K562 (cell line): ENCODE data around the gene IL4R. TPM values are rescaled to one million over a fixed set of nuclear protein-coding genes. Genes with fewer than 3 reads are reported as not detected.

Source experiments
- ATAC-seq: fragments of 200-7000 bp; cut with Tn5 transposase; 3 replicates; pipeline ENCODE4 v1.9.1; 2020; ENCODE audit warnings: moderate library complexity
- BruUV-seq: library from RNA; stranded (reverse); fragments of 400-500 nt; replicated peaks from 2 replicates; lab custom pipeline; 2021; lab: Mats Ljungman, UMichigan
- CTCF ChIA-PET: fragments of 300-600 bp; formaldehyde crosslinking; extraction: SDS; loops from one replicate; lab custom pipeline; 2021; ENCODE audit warnings: low intra/inter-chr PET ratio; lab: Yijun Ruan, JAX
- POLR2A ChIA-PET: fragments of 300-600, 350-650 bp; sonication (Branson Sonifier 250); formaldehyde crosslinking; extraction: SDS; loops from one replicate; lab custom pipeline; 2021; ENCODE audit warnings: antibody characterized with exemption, inconsistent platforms; lab: Yijun Ruan, JAX
- DNase-seq, 4 experiments: peaks; one replicate each; pipeline versions ENCODE4 v3.0.0 to v3.0.0-alpha.2; 2011 to 2018; ENCODE audit warnings: low spot score in 3 of 4, mixed read lengths in 3 of 4; ENCODE audit errors: extremely low read depth in 1 of 4
- FAIRE-seq: peaks from 2 replicates; lab custom pipeline; 2011; peaks lifted over from hg19 to GRCh38; lab: Jason Lieb, UNC
- H2AFZ ChIP-seq: 2 replicates; pipeline ENCODE4 v1.6.0; 2011; ENCODE audit warnings: low read depth, low read length, control low read depth, inconsistent platforms
- H3K27ac ChIP-seq: fragments of 200-600 bp; 3 replicates; pipeline ENCODE4 v1.8.0; 2011; ENCODE audit warnings: low read depth, mild to moderate bottlenecking, control low read depth, inconsistent platforms, low read length, moderate library complexity, mixed read lengths; ENCODE audit errors: extremely low read depth
- H3K27me3 ChIP-seq, 2 experiments: fragments of 300-600 bp in 1 of 2; 2 replicates in 1 of 2; 3 replicates in 1 of 2; pipeline versions ENCODE4 v1.6.0 to v1.8.0; 2011; ENCODE audit warnings: inconsistent platforms in 2 of 2, low read length in 2 of 2, mild to moderate bottlenecking in 1 of 2, mixed read lengths in 1 of 2, moderate library complexity in 1 of 2; ENCODE audit not compliant: control insufficient read depth in 2 of 2, insufficient read depth in 2 of 2
- H3K36me3 ChIP-seq: fragments of 300-600 bp; 3 replicates; pipeline ENCODE4 v1.8.0; 2011; ENCODE audit warnings: mild to moderate bottlenecking, low read length, inconsistent platforms; ENCODE audit not compliant: control insufficient read depth, insufficient read depth
- H3K4me1 ChIP-seq, 2 experiments: fragments of 200-600 bp in 1 of 2; replicated peaks in 1 of 2; 2 replicates in 1 of 2; 3 replicates in 1 of 2; pipeline versions ENCODE4 v1.5.1 to v1.8.0; 2011; ENCODE audit warnings: inconsistent platforms in 2 of 2, low read length in 2 of 2, mild to moderate bottlenecking in 1 of 2, mixed read lengths in 1 of 2, moderate library complexity in 1 of 2; ENCODE audit not compliant: control insufficient read depth in 2 of 2, insufficient read depth in 2 of 2
- H3K4me2 ChIP-seq: 2 replicates; pipeline ENCODE4 v1.6.1; 2011; ENCODE audit warnings: low read length, control low read depth, inconsistent platforms, mixed read lengths; ENCODE audit not compliant: insufficient read depth
- H3K4me3 ChIP-seq: fragments of 200-600 bp; sonication (generic), shearing (Covaris generic); 2 replicates; pipeline ENCODE4 v1.5.1; 2016; ENCODE audit warnings: control low read depth, inconsistent platforms
- H3K79me2 ChIP-seq: fragments of 200-600 bp; 3 replicates; pipeline ENCODE4 v1.8.0; 2011; ENCODE audit warnings: low read length, inconsistent platforms; ENCODE audit not compliant: control insufficient read depth, insufficient read depth
- H3K9ac ChIP-seq, 2 experiments: 2 replicates each; pipeline versions ENCODE4 v1.6.0 to v1.6.1; 2011; ENCODE audit warnings: low read depth in 2 of 2, low read length in 2 of 2, control low read depth in 1 of 2, inconsistent platforms in 1 of 2, mild to moderate bottlenecking in 1 of 2, mixed read lengths in 1 of 2; ENCODE audit not compliant: insufficient read depth in 1 of 2
- H3K9me1 ChIP-seq: one replicate; pipeline ENCODE4 v1.6.0; 2011; ENCODE audit warnings: inconsistent platforms, mild to moderate bottlenecking, low read length, moderate library complexity; ENCODE audit not compliant: control insufficient read depth, insufficient read depth
- H3K9me3 ChIP-seq: replicated peaks from 2 replicates; pipeline ENCODE4 v1.5.1; 2011; ENCODE audit warnings: low read depth, low read length, inconsistent platforms; ENCODE audit not compliant: control insufficient read depth, insufficient read depth
- H4K20me1 ChIP-seq: replicated peaks from 2 replicates; pipeline ENCODE4 v1.6.1; 2011; ENCODE audit warnings: low read length, inconsistent platforms, mixed read lengths; ENCODE audit not compliant: control insufficient read depth, insufficient read depth
- MAFK ChIP-seq: IDR thresholded peaks from 2 replicates; pipeline ENCODE4 v1.6.1; 2011; ENCODE audit warnings: low read length, improper control_type of control experiment
- MED1 ChIP-seq: sonication (generic); formaldehyde crosslinking; IDR thresholded peaks from 2 replicates; pipeline ENCODE4 v1.8.1; 2023; ENCODE audit warnings: missing genetic modification reagents, borderline replicate concordance
- RBM25 ChIP-seq: fragments of 200-400 bp; formaldehyde crosslinking; IDR thresholded peaks from 2 replicates; pipeline ENCODE4 v1.6.1; 2018; ENCODE audit warnings: low read length, low read depth, moderate library complexity; ENCODE audit not compliant: severe bottlenecking
- VEZF1 ChIP-seq: fragments of 200-800 bp; sonication (Bioruptor generic); IDR thresholded peaks from 2 replicates; pipeline ENCODE4 v1.6.1; 2017; ENCODE audit warnings: missing genetic modification characterization, missing compliant biosample characterization
- WGBS: fragments of 100-300 bp; shearing (Covaris generic); methylation state at CpG from one replicate; pipeline ENCODE4 v1.1.6; 2016; ENCODE audit warnings: low coverage, mixed read lengths; ENCODE audit not compliant: insufficient coverage; ENCODE audit errors: missing lambda C conversion rate; 5-methylcytosine and 5-hydroxymethylcytosine counted together
- in situ Hi-C: fragments of 300-500 bp; cut with MboI; formaldehyde crosslinking; loops from 4 replicates; pipeline ENCODE4 v1.15.0; 2018; ENCODE audit warnings: inconsistent platforms, mixed read lengths
- intact Hi-C: fragments of 100-400 bp; cut with micrococcal nuclease; formaldehyde crosslinking; loops from 2 replicates; pipeline ENCODE4 v1.14.2; 2022
- polyA plus RNA-seq, 8 experiments: library from polyadenylated mRNA; depleted of rRNA in 4 of 8; stranded (reverse) in 5 of 8; unstranded in 3 of 8; fragments of >200 nt; fragmentation: Nextera tagmentation in 2 of 8; fragmentation: Illumina TruSeq in 1 of 8; extraction: Ambion mirVana in 2 of 8; extraction: Trizol in 1 of 8; gene quantifications; 2 replicates each; pipeline versions ENCODE4 v1.2.1 to v1.2.3, GENCODE V29; 2011 to 2014; ENCODE audit warnings: inconsistent platforms in 1 of 8, missing spikeins in 1 of 8
- total RNA-seq, 7 experiments: library from RNA; depleted of rRNA in 6 of 7; stranded (reverse); fragments of >200 nt in 6 of 7; fragmentation: Illumina TruSeq in 2 of 7; extraction: Trizol in 2 of 7; gene quantifications; 2 replicates each; pipeline versions ENCODE4 v1.2.1 to v1.2.3, GENCODE V29; 2011 to 2021; ENCODE audit warnings: low replicate concordance in 1 of 7

Gene IL4R
- total and polyA plus RNA-seq, 9 of the 15 experiments (the other 6 are each of a cell fraction or from before 2014, with no cell fraction given) = 0.17 to 5.8 (median 3.3) TPM

- TF ChIP-seq MED1 (CRISPR knock-in tag) (no peak), VEZF1 (peak; percentile 35)
- WGBS = no CpG with 5 or more reads among the region's 19 CpGs
- BruUV-seq = no TSS peak
- Histone ChIP-seq H2AFZ (no peak overlapping the region), H3K27ac (no peak overlapping the region), H3K9me1 (no peaks in the 10 kb centered on the region), H3K36me3 (no peaks in the 10 kb centered on the region), H3K9ac (no peak overlapping the region), H3K4me1 (no peaks in the 10 kb centered on the region), H4K20me1 (no peaks in the 10 kb centered on the region), H3K4me2 (no peak overlapping the region), H3K4me3 (no peak overlapping the region), H3K27me3 (peaks cover 0 to 4% of the 10 kb centered on the region in 2 experiments; a peak in 1 of 5 replicates), H3K9me3 (no peaks in the 10 kb centered on the region), H3K79me2 (no peaks in the 10 kb centered on the region)
- FAIRE-seq (no peak), DNase-seq (no peak), ATAC-seq (no peak)
- POLR2A ChIA-PET = no interaction called here
- CTCF ChIA-PET = no interaction called here
- in situ Hi-C loops (no loop called here), intact Hi-C loops (no loop called here)
Measured at GRCh38 chr16:27326738-27327585, 13.2 kb downstream of the IL4R start.

GRCh38 chr16:27327586-27327915, 13.8 kb downstream of the IL4R start:
- Histone ChIP-seq H3K9ac (no peak overlapping the region), H3K9me3 (no peaks in the 10 kb centered on the region), H4K20me1 (no peaks in the 10 kb centered on the region), H3K27ac (no peak overlapping the region), H2AFZ (no peak overlapping the region), H3K9me1 (no peaks in the 10 kb centered on the region), H3K27me3 (no peaks in the 10 kb centered on the region; a peak in 1 of 5 replicates), H3K36me3 (no peaks in the 10 kb centered on the region), H3K4me3 (no peak overlapping the region)
- intact Hi-C loops (no loop called here), in situ Hi-C loops (no loop called here)
- DNase-seq = no peak
- CTCF ChIA-PET = no interaction called here
- FAIRE-seq = no peak
- no peak for ATAC-seq
- POLR2A ChIA-PET = no interaction called here
- TF ChIP-seq RBM25 = peak; percentile 51
- TF ChIP-seq MAFK = no peak
- TF ChIP-seq, all 486 proteins: peak for 1
- no TSS peak for BruUV-seq
- 62% methylated on average over 2 of the region's 3 CpGs for WGBS
- Histone ChIP-seq H3K79me2 (no peaks in the 10 kb centered on the region), H3K4me2 (no peak overlapping the region), H3K4me1 (no peaks in the 10 kb centered on the region)
